Nephron progenitor cell (in vitro differentiated cells): ENCODE results near the gene CIITA.

Experiments used
- DNase-seq: peaks from one replicate; pipeline ENCODE4 v3.0.0; 2021
- H3K27ac Mint-ChIP-seq: 2 replicates; pipeline ENCODE4 v1.8.0; 2021; ENCODE audit warnings: mild to moderate bottlenecking, moderate library complexity, mixed read lengths
- H3K27me3 Mint-ChIP-seq: 2 replicates; pipeline ENCODE4 v1.8.0; 2021; ENCODE audit warnings: mild to moderate bottlenecking, low read depth, mixed read lengths; ENCODE audit not compliant: poor library complexity
- H3K36me3 Mint-ChIP-seq: 2 replicates; pipeline ENCODE4 v1.8.0; 2021; ENCODE audit warnings: low read depth, mixed read lengths
- H3K4me1 Mint-ChIP-seq: 2 replicates; pipeline ENCODE4 v1.8.0; 2021; ENCODE audit warnings: mixed read lengths
- H3K4me3 Mint-ChIP-seq: 2 replicates; pipeline ENCODE4 v1.8.0; 2021; ENCODE audit warnings: mild to moderate bottlenecking, moderate library complexity, mixed read lengths
- H3K9me3 Mint-ChIP-seq: 2 replicates; pipeline ENCODE4 v1.8.0; 2021; ENCODE audit warnings: mild to moderate bottlenecking, moderate library complexity, mixed read lengths
- TF ChIP-seq, protein P1 (sequence below): fragments of 200-600 bp; sonication (generic); IDR thresholded peaks from 2 replicates; pipeline ENCODE4 v1.5.0; 2021; ENCODE audit warnings: antibody characterized with exemption

The CIITA gene

GRCh38 chr16:10976634-10977033, 99.6 kb downstream of the CIITA start:
- peak; percentile 68 for DNase-seq

GRCh38 chr16:10978124-10978523, 101.1 kb downstream of the CIITA start:
- H3K27me3 Mint-ChIP-seq, result peaks cover 7% of the 10 kb centered on the region
- peaks cover 19% of the 10 kb centered on the region for H3K36me3 Mint-ChIP-seq
- H3K9me3 Mint-ChIP-seq, result no peaks in the 10 kb centered on the region
- peaks cover 56% of the 10 kb centered on the region for H3K4me1 Mint-ChIP-seq
- no peak for DNase-seq
- H3K27ac Mint-ChIP-seq, result no peak overlapping the region
- no peak overlapping the region for H3K4me3 Mint-ChIP-seq
- TF ChIP-seq, protein P1, sequence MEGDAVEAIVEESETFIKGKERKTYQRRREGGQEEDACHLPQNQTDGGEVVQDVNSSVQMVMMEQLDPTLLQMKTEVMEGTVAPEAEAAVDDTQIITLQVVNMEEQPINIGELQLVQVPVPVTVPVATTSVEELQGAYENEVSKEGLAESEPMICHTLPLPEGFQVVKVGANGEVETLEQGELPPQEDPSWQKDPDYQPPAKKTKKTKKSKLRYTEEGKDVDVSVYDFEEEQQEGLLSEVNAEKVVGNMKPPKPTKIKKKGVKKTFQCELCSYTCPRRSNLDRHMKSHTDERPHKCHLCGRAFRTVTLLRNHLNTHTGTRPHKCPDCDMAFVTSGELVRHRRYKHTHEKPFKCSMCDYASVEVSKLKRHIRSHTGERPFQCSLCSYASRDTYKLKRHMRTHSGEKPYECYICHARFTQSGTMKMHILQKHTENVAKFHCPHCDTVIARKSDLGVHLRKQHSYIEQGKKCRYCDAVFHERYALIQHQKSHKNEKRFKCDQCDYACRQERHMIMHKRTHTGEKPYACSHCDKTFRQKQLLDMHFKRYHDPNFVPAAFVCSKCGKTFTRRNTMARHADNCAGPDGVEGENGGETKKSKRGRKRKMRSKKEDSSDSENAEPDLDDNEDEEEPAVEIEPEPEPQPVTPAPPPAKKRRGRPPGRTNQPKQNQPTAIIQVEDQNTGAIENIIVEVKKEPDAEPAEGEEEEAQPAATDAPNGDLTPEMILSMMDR, result no peak

More at GRCh38 chr16:10976634-10977033, 99.6 kb downstream of the CIITA start:
- peaks cover 24% of the 10 kb centered on the region for H3K36me3 Mint-ChIP-seq
- no peaks in the 10 kb centered on the region for H3K9me3 Mint-ChIP-seq
- no peak overlapping the region for H3K4me3 Mint-ChIP-seq
- H3K4me1 Mint-ChIP-seq, result peaks cover 71% of the 10 kb centered on the region
- no peak overlapping the region for H3K27ac Mint-ChIP-seq
- TF ChIP-seq, protein P1, result no peak
- peaks cover 7% of the 10 kb centered on the region for H3K27me3 Mint-ChIP-seq

DNA sequence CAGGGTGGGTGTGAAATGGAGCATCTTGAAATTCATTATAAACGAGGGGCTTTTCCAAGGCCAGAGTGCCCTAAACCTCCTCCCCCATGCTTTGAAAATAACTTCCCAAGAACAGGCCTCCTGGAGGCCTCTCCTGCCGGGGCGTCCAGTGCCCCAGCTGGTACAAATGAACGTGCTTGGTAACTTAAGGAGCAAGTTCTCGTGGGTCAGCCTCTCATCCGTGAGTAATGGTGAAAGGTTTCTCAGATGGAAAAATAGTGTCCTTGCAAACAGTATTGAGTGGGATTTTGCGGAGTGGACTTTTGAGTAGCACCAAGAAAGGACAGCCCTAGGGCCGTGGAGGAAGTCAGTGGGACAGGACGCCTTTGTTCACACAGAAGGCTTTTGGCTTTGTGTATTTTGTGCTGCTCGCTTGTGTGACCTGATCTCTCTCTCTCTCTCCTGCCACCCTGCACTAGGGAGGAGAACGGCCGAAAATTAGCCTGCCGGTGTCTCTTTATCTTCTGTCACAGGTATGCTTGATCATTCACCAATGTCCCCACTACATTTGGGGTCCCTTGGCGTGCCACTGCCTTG, 102.0 kb downstream of the CIITA start:
- H3K27ac Mint-ChIP-seq, result peak overlapping the region; percentile 62
- TF ChIP-seq, protein P1, result no peak
- DNase-seq, result no peak
- H3K9me3 Mint-ChIP-seq, result no peaks in the 10 kb centered on the region
- H3K36me3 Mint-ChIP-seq, result peaks cover 20% of the 10 kb centered on the region
- H3K4me1 Mint-ChIP-seq, result peaks cover 58% of the 10 kb centered on the region
- peaks cover 12% of the 10 kb centered on the region for H3K27me3 Mint-ChIP-seq
- peak overlapping the region; percentile 34 for H3K4me3 Mint-ChIP-seq

DNA sequence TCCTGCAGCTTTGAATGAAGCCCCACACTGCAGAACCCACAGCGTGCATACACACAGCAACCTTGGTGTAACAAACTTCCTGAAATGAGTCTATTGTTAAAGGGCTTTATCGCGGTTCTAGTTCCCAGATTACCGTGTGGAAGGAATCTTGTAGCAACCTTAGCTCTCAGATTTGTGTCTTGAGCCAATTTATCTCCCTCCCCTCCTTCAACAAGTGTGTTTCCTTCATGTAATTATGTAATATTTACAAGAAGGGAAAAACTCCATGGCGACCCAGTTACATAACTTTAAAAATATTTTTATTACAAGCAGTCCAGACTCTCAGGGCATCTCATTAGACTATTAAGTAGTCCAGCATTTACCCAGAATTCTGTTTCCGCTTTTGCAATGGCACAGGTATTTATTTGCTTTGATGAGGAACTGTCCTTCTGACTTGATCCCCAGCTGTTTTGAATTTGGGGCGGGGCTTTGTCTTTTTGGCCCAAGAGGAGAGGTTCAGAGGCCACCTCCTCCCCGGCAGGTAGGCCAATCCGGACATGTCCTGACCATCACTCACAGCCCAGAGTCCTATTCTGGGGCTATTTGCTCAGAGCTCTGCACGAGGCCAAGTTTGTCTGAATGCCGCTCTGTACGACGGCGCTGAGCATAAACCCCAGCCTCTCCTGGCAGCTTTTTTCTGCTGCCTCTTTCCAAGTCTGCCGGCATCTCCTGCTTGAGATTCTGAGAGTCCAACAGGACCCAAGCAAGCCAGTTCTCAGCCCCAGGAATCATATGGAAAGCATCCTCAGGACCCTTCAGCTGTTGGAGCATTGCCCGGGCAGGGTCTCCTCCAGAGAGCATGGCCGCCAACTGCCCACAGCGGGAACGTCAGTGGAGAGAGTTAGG, 103.0 kb downstream of the CIITA start:
- Mint-ChIP-seq H3K4me1 (peaks cover 66% of the 10 kb centered on the region), H3K27me3 (peaks cover 10% of the 10 kb centered on the region), H3K27ac (no peak overlapping the region), H3K36me3 (peaks cover 14% of the 10 kb centered on the region), H3K4me3 (no peak overlapping the region), H3K9me3 (no peaks in the 10 kb centered on the region)
- no peak for DNase-seq
- TF ChIP-seq, protein P1, result no peak

- no peak overlapping the region for H3K4me3 Mint-ChIP-seq
- H3K36me3 Mint-ChIP-seq, result peaks cover 13% of the 10 kb centered on the region
- no peak for DNase-seq
- no peaks in the 10 kb centered on the region for H3K9me3 Mint-ChIP-seq
- TF ChIP-seq, protein P1, result no peak
- peaks cover 66% of the 10 kb centered on the region for H3K4me1 Mint-ChIP-seq
- no peak overlapping the region for H3K27ac Mint-ChIP-seq
- H3K27me3 Mint-ChIP-seq, result peaks cover 9% of the 10 kb centered on the region
Measured at GRCh38 chr16:10980813-10981212, 103.8 kb downstream of the CIITA start.
